Heart left ventricle (tissue), 16 donors: Measurements from ENCODE around the gene LMCD1. TPM values are rescaled to one million over a fixed set of nuclear protein-coding genes. Genes with fewer than 3 reads are reported as not detected.

Experiments
- ATAC-seq, 4 donors: fragments of 200-7000 bp; cut with Tn5 transposase; one replicate each; pipeline ENCODE4 v1.9.1; 2020 to 2022; ENCODE audit warnings: moderate library complexity in 4 of 4, mild to moderate bottlenecking in 3 of 4, moderate number of reproducible peaks in 1 of 4
- DNase-seq, 5 donors: peaks; one replicate each; pipeline ENCODE4 v3.0.0-alpha.2; 2020
- H3K27ac ChIP-seq, 12 donors: fragments of 200-600 bp; sonication (generic) in 4 of 12; one replicate each; pipeline versions ENCODE4 v1.5.0 to v1.8.0; 2016 to 2022; ENCODE audit warnings: mild to moderate bottlenecking in 2 of 12
- H3K27me3 ChIP-seq, 9 donors: fragments of 200-600 bp; sonication (generic) in 2 of 9; one replicate each; pipeline versions ENCODE4 v1.5.1 to v1.8.0; 2016 to 2022; ENCODE audit warnings: mild to moderate bottlenecking in 3 of 9
- H3K36me3 ChIP-seq, 9 donors: fragments of 200-600 bp; sonication (generic) in 2 of 9; one replicate each; pipeline versions ENCODE4 v1.5.0 to v1.8.0; 2018 to 2022; ENCODE audit warnings: mild to moderate bottlenecking in 2 of 9
- H3K4me1 ChIP-seq, 12 donors: fragments of 200-600 bp; sonication (generic) in 4 of 12; one replicate each; pipeline versions ENCODE4 v1.5.0 to v1.8.0; 2016 to 2022; ENCODE audit warnings: mild to moderate bottlenecking in 3 of 12
- H3K4me3 ChIP-seq, 12 donors: fragments of 200-600 bp; sonication (generic) in 4 of 12; one replicate each; pipeline versions ENCODE4 v1.5.0 to v1.8.0; 2017 to 2022; ENCODE audit warnings: mild to moderate bottlenecking in 9 of 12, moderate library complexity in 4 of 12
- H3K9me3 ChIP-seq, 12 donors: fragments of 200-600 bp; sonication (generic) in 4 of 12; one replicate each; pipeline versions ENCODE4 v1.5.0 to v1.8.0; 2016 to 2022; ENCODE audit warnings: mild to moderate bottlenecking in 1 of 12
- POLR2A ChIP-seq, 2 donors: fragments of 450-650 bp; IDR thresholded peaks; one replicate each; pipeline ENCODE4 v1.6.1; 2017; ENCODE audit warnings: antibody characterized with exemption in 2 of 2, mild to moderate bottlenecking in 2 of 2, moderate library complexity in 2 of 2
- WGBS, 4 donors: extraction: QIAGEN DNeasy Blood & Tissue Kit in 2 of 4; methylation state at CpG; one replicate each; pipeline versions ENCODE4 v1.1.5 to v1.1.7; 2013 to 2018; 5-methylcytosine and 5-hydroxymethylcytosine counted together
- intact Hi-C, 10 donors: fragments of 100-400 bp; cut with DNase I; formaldehyde crosslinking; loops; one replicate each; pipeline versions ENCODE4 v1.11.1 to v1.14.2; 2022
- polyA plus RNA-seq, 2 donors: library from polyadenylated mRNA; stranded (reverse); fragments of 200-250 nt; gene quantifications; one replicate each; pipeline ENCODE4 v1.2.3, GENCODE V29; 2013
- total RNA-seq, 9 donors: library from RNA; depleted of rRNA in 2 of 9; stranded (reverse); fragments of >200 nt in 2 of 9; fragmentation: NEBNext Ultra II Directional in 3 of 9; extraction: Animal tissue kit (Norgen Biotek cat#: 25700) in 3 of 9; gene quantifications; one replicate each; pipeline versions ENCODE4 v1.1.0 to v1.2.4, GENCODE V29; 2016 to 2023
- TF ChIP-seq, protein P1 (sequence below), 12 donors: fragments of 200-600 bp; sonication (generic) in 4 of 12; IDR thresholded peaks; one replicate each; pipeline versions ENCODE4 v1.5.0 to v1.8.0; 2018 to 2022; ENCODE audit warnings: antibody characterized with exemption in 12 of 12, mild to moderate bottlenecking in 5 of 12
- donor health status: ischemic (EF 13 %, LVEDD 7.1; RV severe dilation, severe dysfunction).
- donor health status: healthy with polysubstance abuse.
- donor health status: DM: no; HTN: yes; CAD: no.
- donor health status: DM: no; HTN: no; CAD: no.
- donor health status: ischemic (EF 25% LVEDD 6.9; RV normal size, moderate dysfunction).
- donor health status: ischemic (EF 25% LVEDD 5.7; RV mildly dilated, moderate dysfunction).
- donor health status: healthy.
- donor health status: DM: yes; HTN: yes; CAD: no.
- donor health status: ischemic (EF 35%, LVEDD 5.7; RV mildly dilated, moderate dysfunction).
- donor health status: nonischemic (EF 11% LVEDD 7.7; RV severe dilation, severe dysfunction).
- donor health status: DM: yes; HTN: yes; CAD: no.
- donor health status: PGD.
- donor health status: ischemic (EF 29% LVEDD 5.4; RV normal size, mild dysfunction).
- donor health status: nonischemic (EF 23%, LVEDD 6.1; RV moderate dilation, normal function).

LMCD1 gene
- total and polyA plus RNA-seq, 11 donors = 34.9 to 661 (median 54.6) TPM

DNA sequence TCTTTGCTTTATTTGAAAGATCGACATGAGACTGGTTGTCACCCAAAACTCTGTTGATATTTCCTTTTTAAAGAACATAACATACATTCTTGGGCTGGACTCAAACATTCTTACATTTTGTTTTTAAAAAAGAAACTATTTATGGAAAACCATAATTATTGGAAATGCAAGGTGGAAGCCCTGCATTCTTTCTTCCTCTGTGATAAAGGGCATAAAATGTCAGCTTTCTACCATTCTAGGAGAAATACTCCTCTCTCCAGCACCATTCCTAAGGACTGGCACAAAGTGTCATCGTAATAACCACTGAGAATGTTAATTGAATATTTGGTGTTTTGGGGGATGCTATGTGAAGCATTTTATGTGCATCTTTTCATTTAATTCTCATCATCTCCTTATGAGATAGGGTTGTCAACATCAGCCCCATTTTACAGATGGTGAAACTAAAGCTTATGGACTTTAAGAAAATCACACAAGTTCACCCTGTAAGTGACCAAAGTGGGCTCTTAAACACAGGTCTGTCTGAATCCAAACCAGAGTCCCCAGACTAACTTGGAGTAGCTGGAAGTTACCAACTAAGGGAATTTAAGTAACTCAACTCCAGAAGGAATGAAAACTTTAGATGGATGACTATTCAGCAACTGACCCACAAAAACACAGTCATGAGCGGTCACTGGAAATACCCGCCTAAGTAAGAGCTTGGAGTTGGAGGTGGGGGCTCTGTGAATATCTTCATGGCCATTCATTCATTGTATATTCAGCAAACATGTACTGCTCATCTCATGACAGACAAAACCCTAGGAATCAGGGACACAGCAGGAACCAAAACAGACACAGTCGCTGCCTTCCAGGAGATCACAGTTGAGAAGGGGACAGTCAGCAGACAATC lies 45.9 kb upstream of the LMCD1 start:
- no peaks in the 10 kb centered on the region for H3K9me3 ChIP-seq
- H3K36me3 ChIP-seq = no peaks in the 10 kb centered on the region
- H3K27me3 ChIP-seq = no peaks in the 10 kb centered on the region
- ATAC-seq (no peak), DNase-seq (no peak)
- 79 to 89% (median 87%) methylated on average over 5 of the region's 5 CpGs for WGBS, 4 donors
- H3K4me3 ChIP-seq = no peak overlapping the region
- H3K4me1 ChIP-seq = peaks cover 0 to 30% (median 2%) of the 10 kb centered on the region in 12 donors
- TF ChIP-seq, protein P1, sequence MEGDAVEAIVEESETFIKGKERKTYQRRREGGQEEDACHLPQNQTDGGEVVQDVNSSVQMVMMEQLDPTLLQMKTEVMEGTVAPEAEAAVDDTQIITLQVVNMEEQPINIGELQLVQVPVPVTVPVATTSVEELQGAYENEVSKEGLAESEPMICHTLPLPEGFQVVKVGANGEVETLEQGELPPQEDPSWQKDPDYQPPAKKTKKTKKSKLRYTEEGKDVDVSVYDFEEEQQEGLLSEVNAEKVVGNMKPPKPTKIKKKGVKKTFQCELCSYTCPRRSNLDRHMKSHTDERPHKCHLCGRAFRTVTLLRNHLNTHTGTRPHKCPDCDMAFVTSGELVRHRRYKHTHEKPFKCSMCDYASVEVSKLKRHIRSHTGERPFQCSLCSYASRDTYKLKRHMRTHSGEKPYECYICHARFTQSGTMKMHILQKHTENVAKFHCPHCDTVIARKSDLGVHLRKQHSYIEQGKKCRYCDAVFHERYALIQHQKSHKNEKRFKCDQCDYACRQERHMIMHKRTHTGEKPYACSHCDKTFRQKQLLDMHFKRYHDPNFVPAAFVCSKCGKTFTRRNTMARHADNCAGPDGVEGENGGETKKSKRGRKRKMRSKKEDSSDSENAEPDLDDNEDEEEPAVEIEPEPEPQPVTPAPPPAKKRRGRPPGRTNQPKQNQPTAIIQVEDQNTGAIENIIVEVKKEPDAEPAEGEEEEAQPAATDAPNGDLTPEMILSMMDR (IDR thresholded peaks at IDR 0.05) = no peak
- TF ChIP-seq POLR2A (IDR thresholded peaks at IDR 0.05) = no peak
- intact Hi-C loops = loop anchor here in 1 of 10 donors (5.0 kb wide), 1 partner anchor 152 kb away; no protein-coding TSS in a partner anchor
- H3K27ac ChIP-seq = no peak overlapping the region

DNA sequence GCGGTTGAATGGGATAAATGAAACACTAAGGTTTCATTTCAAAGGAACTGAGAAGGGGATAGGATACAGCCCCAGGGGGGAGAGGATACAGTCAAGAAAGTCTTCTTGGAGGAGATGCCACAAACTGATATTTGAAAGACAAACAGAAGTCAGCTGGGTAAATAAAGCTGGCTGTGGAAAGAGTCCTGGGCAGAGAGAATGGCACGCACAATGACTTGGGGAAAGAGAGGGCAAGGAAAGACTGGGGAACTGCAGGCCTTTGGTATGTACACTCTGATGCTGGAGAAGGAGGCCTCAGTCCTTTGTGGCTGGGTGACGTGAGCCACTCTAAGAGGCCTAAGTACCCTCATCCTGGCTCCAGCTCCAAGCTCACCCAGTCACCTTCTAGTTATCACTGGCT lies 45.2 kb upstream of the LMCD1 start:
- Histone ChIP-seq H3K27me3 (no peaks in the 10 kb centered on the region), H3K36me3 (no peaks in the 10 kb centered on the region), H3K4me1 (peaks cover 0 to 25% (median 2%) of the 10 kb centered on the region in 12 donors), H3K4me3 (no peak overlapping the region), H3K27ac (no peak overlapping the region), H3K9me3 (no peaks in the 10 kb centered on the region)
- TF ChIP-seq, protein P1 (IDR thresholded peaks at IDR 0.05) = no peak
- no peak for TF ChIP-seq POLR2A (IDR thresholded peaks at IDR 0.05)
- DNase-seq (no peak), ATAC-seq (no peak)
- 92 to 97% (median 96%) methylated on average over 3 of the region's 3 CpGs for WGBS, 4 donors
- intact Hi-C loops = loop anchor here in 1 of 10 donors (5.0 kb wide), 1 partner anchor 151 kb away; no protein-coding TSS in a partner anchor

DNA sequence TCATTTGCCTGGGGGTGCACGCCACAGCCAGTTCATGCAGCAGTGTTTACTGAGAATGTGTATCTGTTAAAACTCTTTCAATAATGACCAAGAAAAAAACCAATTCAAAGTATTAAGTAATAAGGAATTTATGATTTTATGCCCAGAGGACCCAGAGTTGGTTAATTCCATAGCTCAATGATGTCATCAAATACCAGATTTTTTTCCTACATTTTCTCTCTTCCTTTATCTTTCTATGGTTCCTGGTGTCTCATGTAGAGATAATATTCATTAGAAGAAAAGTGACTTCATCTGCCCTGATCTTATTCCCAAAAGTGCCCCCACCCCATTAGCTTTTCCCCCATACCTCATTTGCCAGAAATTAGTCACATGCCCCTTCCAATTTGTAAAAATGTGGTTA lies 44.6 kb upstream of the LMCD1 start:
- no peaks in the 10 kb centered on the region for H3K9me3 ChIP-seq
- DNase-seq (no peak), ATAC-seq (no peak)
- H3K27ac ChIP-seq = no peak overlapping the region
- H3K4me3 ChIP-seq = no peak overlapping the region
- H3K4me1 ChIP-seq = peaks cover 0 to 23% (median 0%) of the 10 kb centered on the region in 12 donors
- H3K27me3 ChIP-seq = no peaks in the 10 kb centered on the region
- WGBS, 4 donors = 94 to 98% (median 95%) methylated on average over 1 of the region's 1 CpG
- H3K36me3 ChIP-seq = no peaks in the 10 kb centered on the region
- TF ChIP-seq, protein P1 (IDR thresholded peaks at IDR 0.05) = no peak
- no peak for TF ChIP-seq POLR2A (IDR thresholded peaks at IDR 0.05)
- intact Hi-C loops = loop anchor here in 1 of 10 donors (5.0 kb wide), 1 partner anchor 150 kb away; no protein-coding TSS in a partner anchor

DNA sequence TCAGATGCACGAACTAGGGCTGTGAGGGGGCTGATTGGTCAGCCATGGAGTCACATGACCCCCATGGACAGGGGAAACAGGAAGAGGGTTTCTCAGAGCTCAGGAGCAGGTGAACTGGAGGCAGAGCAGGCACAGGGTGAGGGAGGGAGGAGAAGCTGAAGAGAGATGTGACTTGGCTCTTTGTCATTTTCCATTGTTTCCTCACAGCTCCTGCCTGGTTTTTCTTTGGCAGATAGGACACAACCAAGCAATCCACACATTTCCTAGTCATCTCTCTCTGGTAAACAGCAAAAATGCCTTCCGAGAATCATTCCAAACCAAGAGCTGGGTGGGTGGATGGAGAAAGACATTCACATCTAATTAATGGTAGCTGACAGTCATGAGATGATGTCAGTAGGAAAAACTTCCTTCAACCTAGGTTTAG lies 43.4 kb upstream of the LMCD1 start:
- DNase-seq (no peak), ATAC-seq (peak in 1 of 4 donors; percentile 18)
- no peaks in the 10 kb centered on the region for H3K36me3 ChIP-seq
- no peaks in the 10 kb centered on the region for H3K27me3 ChIP-seq
- WGBS, 4 donors = 84 to 92% (median 89%) methylated on average over 2 of the region's 2 CpGs
- H3K9me3 ChIP-seq = no peaks in the 10 kb centered on the region
- no peak overlapping the region for H3K4me3 ChIP-seq
- intact Hi-C loops = loop anchor here in 1 of 10 donors (5.0 kb wide), 1 partner anchor 149 kb away; no protein-coding TSS in a partner anchor
- peak overlapping the region in 3 of 12 donors; percentile 1 to 77 (median 14) for H3K27ac ChIP-seq
- no peak for TF ChIP-seq POLR2A (IDR thresholded peaks at IDR 0.05)
- TF ChIP-seq, protein P1 (IDR thresholded peaks at IDR 0.05) = no peak
- H3K4me1 ChIP-seq = peaks cover 0 to 23% (median 0%) of the 10 kb centered on the region in 12 donors
